Gastroesophageal sphincter (tissue), 4 donors: ENCODE results near the gene MAP7. TPM values are rescaled to one million over a fixed set of nuclear protein-coding genes. Genes with fewer than 3 reads are reported as not detected.

Experiments used
- ATAC-seq: fragments of 150-250 bp; one replicate; pipeline ENCODE4 v1.9.1; 2016; ENCODE audit warnings: mild to moderate bottlenecking, moderate library complexity
- H3K27ac ChIP-seq, 4 donors: fragments of 200-600 bp; sonication (generic) in 3 of 4; 1 replicate in 3 of 4; 2 replicates in 1 of 4; pipeline ENCODE4 v1.5.1; 2016 to 2019
- H3K27me3 ChIP-seq: fragments of 200-600 bp; sonication (generic); one replicate; pipeline ENCODE4 v1.5.1; 2019
- H3K36me3 ChIP-seq, 2 donors: fragments of 200-600 bp; sonication (generic); one replicate each; pipeline ENCODE4 v1.5.1; 2019; ENCODE audit warnings: control low read depth in 1 of 2
- H3K4me1 ChIP-seq, 3 donors: fragments of 200-600 bp; sonication (generic); 1 replicate in 2 of 3; 2 replicates in 1 of 3; pipeline ENCODE4 v1.5.1; 2016 to 2019; ENCODE audit warnings: control low read depth in 2 of 3
- H3K4me3 ChIP-seq, 2 donors: fragments of 200-600 bp; sonication (generic); one replicate each; pipeline ENCODE4 v1.5.1; 2019; ENCODE audit warnings: mild to moderate bottlenecking in 1 of 2, moderate library complexity in 1 of 2
- H3K9me3 ChIP-seq, 3 donors: fragments of 200-600 bp; sonication (generic); one replicate each; pipeline ENCODE4 v1.5.1; 2017 to 2019; ENCODE audit warnings: control low read depth in 2 of 3
- EP300 ChIP-seq: sonication (generic); formaldehyde crosslinking; IDR thresholded peaks from one replicate; pipeline ENCODE4 v1.6.1; 2017; ENCODE audit warnings: antibody characterized with exemption, mild to moderate bottlenecking
- POLR2A ChIP-seq, 2 donors: fragments of 450-650 bp; IDR thresholded peaks; one replicate each; pipeline ENCODE4 v1.6.1; 2017; ENCODE audit warnings: antibody characterized with exemption in 2 of 2, mild to moderate bottlenecking in 2 of 2, moderate library complexity in 1 of 2
- POLR2AphosphoS5 ChIP-seq: sonication (generic); formaldehyde crosslinking; IDR thresholded peaks from one replicate; pipeline ENCODE4 v1.6.1; 2017; ENCODE audit warnings: antibody characterized with exemption
- WGBS, 2 donors: methylation state at CpG; one replicate each; pipeline ENCODE4 v1.1.5; 2018; ENCODE audit warnings: low coverage in 1 of 2; 5-methylcytosine and 5-hydroxymethylcytosine counted together
- total RNA-seq, 4 donors: library from RNA; depleted of rRNA; stranded (reverse); fragments of >200 nt; gene quantifications; one replicate each; pipeline ENCODE4 v1.1.0, GENCODE V29; 2016
- TF ChIP-seq, protein P1 (sequence below), 4 experiments: fragments of 200-600 bp in 2 of 4; fragments of 450-650 bp in 2 of 4; sonication (generic) in 1 of 4; IDR thresholded peaks; one replicate each; pipeline ENCODE4 v1.5.1; 2017 to 2019; ENCODE audit warnings: antibody characterized with exemption in 4 of 4, mild to moderate bottlenecking in 2 of 4, moderate library complexity in 2 of 4

The MAP7 gene
- total RNA-seq, 4 donors from 2014 or later = 1.1 to 6.7 (median 4.3) TPM

DNA sequence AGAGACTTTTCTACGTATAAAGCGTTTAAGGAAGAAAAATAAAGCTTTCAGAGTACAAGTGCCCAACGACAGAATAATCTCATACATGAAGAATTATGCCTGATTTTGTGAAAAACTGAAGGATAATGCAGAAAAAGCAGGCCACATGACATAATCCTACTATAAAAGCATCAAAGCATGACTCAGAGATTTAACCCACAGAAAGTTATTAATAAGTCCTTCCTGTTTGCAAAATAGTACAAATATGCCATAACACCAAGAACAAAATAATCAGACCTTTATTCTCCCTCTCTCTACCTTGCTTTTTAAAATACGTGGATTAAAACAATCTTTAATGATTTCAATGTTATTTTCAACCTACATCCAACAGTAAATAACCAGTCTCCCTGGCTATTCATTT lies 142.0 kb downstream of the MAP7 start:
- 48 to 57% methylated on average over 4 of the region's 4 CpGs for WGBS, 2 donors
- H3K9me3 ChIP-seq = no peaks in the 10 kb centered on the region
- TF ChIP-seq POLR2AphosphoS5 (no peak), EP300 (no peak), POLR2A (IDR thresholded peaks at IDR 0.05) (no peak)
- TF ChIP-seq, protein P1, sequence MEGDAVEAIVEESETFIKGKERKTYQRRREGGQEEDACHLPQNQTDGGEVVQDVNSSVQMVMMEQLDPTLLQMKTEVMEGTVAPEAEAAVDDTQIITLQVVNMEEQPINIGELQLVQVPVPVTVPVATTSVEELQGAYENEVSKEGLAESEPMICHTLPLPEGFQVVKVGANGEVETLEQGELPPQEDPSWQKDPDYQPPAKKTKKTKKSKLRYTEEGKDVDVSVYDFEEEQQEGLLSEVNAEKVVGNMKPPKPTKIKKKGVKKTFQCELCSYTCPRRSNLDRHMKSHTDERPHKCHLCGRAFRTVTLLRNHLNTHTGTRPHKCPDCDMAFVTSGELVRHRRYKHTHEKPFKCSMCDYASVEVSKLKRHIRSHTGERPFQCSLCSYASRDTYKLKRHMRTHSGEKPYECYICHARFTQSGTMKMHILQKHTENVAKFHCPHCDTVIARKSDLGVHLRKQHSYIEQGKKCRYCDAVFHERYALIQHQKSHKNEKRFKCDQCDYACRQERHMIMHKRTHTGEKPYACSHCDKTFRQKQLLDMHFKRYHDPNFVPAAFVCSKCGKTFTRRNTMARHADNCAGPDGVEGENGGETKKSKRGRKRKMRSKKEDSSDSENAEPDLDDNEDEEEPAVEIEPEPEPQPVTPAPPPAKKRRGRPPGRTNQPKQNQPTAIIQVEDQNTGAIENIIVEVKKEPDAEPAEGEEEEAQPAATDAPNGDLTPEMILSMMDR (IDR thresholded peaks at IDR 0.05) = no peak
- ATAC-seq = no peak
- H3K4me3 ChIP-seq = no peak overlapping the region
- no peaks in the 10 kb centered on the region for H3K36me3 ChIP-seq
- H3K4me1 ChIP-seq = no peaks in the 10 kb centered on the region
- H3K27me3 ChIP-seq = no peaks in the 10 kb centered on the region
- H3K27ac ChIP-seq = no peak overlapping the region

DNA sequence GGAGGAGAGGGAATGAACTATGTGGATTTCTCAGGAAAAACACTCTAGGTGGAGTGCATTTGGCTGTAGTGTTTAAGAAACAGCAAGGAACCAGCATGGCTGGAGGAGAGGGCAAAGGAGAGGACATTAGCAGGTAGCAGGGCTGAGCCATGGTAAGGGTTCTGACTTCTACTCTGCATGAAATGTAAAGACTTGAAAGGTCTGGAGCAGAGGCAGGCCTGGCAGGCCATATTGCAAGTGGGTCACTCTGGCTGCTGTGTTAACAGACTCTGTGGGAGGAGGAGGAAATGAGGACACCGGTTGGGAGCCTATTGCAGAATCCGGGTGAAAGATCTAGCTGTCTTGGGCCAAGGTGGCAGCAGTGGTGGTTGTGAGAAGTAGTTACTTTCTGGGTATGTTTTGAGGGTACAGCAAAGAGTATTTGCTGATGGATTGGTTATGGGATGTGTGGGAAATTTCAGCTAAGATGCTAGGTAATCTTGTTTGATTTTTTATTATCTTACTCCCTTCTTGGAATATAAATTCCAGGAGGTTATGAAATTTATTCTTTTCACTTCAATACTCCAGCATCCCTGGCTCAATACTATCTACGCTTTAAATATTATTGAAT lies 144.7 kb downstream of the MAP7 start:
- no peak overlapping the region for H3K27ac ChIP-seq
- no peak for TF ChIP-seq POLR2AphosphoS5
- TF ChIP-seq, protein P1 (IDR thresholded peaks at IDR 0.05) = no peak
- no peak for TF ChIP-seq EP300
- no peak for TF ChIP-seq POLR2A (IDR thresholded peaks at IDR 0.05)
- no peaks in the 10 kb centered on the region for H3K4me1 ChIP-seq
- H3K4me3 ChIP-seq = no peak overlapping the region
- no peak for ATAC-seq
- H3K27me3 ChIP-seq = no peaks in the 10 kb centered on the region
- no peaks in the 10 kb centered on the region for H3K36me3 ChIP-seq
- H3K9me3 ChIP-seq = no peaks in the 10 kb centered on the region
- 81 to 100% methylated on average over 1 to 3 of the region's 3 CpGs for WGBS, 2 donors

DNA sequence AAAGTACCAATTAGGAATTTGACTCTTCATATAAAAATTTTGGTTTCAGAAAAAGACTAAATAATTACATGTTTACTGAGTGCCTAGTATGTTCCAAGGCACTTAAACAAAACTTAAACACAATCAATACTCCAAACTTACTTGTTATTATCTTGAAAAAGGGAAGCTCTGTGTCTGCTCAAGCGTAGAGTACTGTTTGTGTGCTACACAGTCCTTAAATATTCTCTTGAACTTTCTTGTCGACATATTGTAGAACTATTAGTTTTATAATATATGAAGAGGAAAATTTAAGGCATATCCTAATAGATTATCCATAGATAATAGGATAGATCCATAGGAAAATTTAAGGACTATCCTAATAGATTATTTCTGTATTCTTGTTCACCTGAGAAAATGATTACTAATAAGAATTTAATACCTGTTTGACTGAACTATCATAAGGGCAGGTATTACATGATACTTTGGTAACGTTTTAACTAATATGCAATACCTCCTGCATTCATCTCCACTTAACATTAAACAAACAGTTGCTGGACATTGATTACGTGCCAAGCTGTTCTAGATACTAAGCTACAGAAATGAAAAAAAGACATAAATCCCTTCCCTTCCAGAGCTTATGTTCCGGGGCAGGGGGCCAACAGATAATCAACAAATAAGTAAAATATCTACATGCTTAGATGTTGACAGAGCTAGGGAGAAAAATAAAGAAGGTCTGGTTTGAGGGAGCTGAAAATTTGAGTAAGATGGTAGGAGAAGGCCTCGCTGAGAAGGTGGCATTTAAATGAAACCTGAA lies 145.4 kb downstream of the MAP7 start:
- WGBS, 2 donors = 82 to 86% methylated on average over 6 of the region's 6 CpGs
- Histone ChIP-seq H3K9me3 (no peaks in the 10 kb centered on the region), H3K4me1 (no peaks in the 10 kb centered on the region), H3K4me3 (no peak overlapping the region), H3K27me3 (no peaks in the 10 kb centered on the region), H3K36me3 (no peaks in the 10 kb centered on the region), H3K27ac (no peak overlapping the region)
- TF ChIP-seq EP300 (no peak), POLR2AphosphoS5 (no peak), POLR2A (IDR thresholded peaks at IDR 0.05) (no peak)
- TF ChIP-seq, protein P1 (IDR thresholded peaks at IDR 0.05) = no peak
- ATAC-seq = no peak

DNA sequence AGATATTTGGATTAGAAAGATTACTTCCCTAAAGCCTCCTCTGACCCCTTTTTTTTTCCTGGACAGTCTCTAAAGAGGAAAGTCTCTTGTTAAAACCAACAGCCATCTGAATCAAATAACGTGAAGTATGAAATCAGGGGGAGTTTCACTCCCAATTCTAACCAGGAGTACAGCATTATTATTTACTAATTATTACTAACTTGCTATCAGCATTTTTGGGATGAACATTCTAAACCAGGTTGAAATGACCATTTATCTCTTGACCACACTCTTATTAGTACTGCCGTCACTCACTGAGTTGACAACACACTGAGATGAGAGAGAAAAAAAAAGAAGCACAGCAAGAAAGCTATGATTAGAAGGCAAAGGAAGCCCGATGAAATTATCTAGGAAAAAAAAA lies 146.2 kb downstream of the MAP7 start:
- no peak overlapping the region for H3K27ac ChIP-seq
- ATAC-seq = no peak
- H3K36me3 ChIP-seq = no peaks in the 10 kb centered on the region
- H3K4me3 ChIP-seq = no peak overlapping the region
- H3K9me3 ChIP-seq = no peaks in the 10 kb centered on the region
- WGBS, 2 donors = 46 to 67% methylated on average over 3 of the region's 3 CpGs
- no peaks in the 10 kb centered on the region for H3K4me1 ChIP-seq
- H3K27me3 ChIP-seq = no peaks in the 10 kb centered on the region
- no peak for TF ChIP-seq POLR2A (IDR thresholded peaks at IDR 0.05)

DNA sequence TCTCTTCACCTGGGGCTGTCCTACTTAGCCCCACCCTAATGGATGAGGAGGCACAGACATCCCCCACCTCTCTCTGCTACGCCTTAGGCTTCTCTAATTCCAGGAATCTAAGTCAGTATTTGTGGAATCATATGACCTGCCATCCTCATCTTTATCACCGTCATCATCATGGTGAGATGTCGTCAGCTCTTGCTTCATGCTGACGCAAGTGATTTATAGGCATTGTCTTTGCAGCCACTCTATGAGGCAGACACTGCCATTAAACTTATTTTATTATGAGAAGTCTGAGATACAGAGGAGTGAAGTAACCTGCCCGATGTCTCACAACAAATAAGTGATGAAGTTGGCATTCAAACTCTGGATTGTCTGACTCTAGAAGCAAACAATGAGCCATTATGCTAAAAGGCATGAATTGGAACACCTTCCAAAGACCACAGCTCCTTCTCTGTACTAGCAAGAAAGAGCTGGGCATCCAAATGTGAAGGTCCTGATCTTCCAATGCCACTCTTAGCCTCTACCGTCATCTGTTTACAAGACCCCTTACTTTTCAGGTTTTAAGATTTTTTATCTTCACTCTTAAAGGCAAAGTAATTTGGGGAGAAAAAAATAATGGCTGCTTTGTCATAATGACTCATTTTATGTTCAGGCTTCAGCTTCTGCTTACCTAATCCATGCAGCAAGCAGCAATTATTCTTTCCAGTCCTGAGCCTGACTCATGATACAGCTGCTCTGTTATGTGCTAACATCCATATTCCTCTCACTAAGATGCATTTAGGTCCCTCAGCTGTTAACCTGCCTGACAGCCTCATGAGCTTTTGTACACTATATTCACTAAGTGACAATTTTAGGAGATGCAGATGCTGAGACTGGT lies 146.9 kb downstream of the MAP7 start:
- ATAC-seq = no peak
- no peak for TF ChIP-seq POLR2AphosphoS5
- no peak for TF ChIP-seq POLR2A (IDR thresholded peaks at IDR 0.05)
- TF ChIP-seq, protein P1 (IDR thresholded peaks at IDR 0.05) = no peak
- Histone ChIP-seq H3K27me3 (no peaks in the 10 kb centered on the region), H3K36me3 (no peaks in the 10 kb centered on the region), H3K27ac (no peak overlapping the region), H3K4me3 (no peak overlapping the region), H3K9me3 (no peaks in the 10 kb centered on the region), H3K4me1 (no peaks in the 10 kb centered on the region)
- 76 to 82% methylated on average over 3 to 6 of the region's 6 CpGs for WGBS, 2 donors
